HepG2 (cell line): ENCODE results near the gene ASCC2.

Source experiments
- EZH2 ChIP-seq: conservative IDR thresholded peaks from 2 replicates; pipeline ENCODE4 v1.6.1; 2012; ENCODE audit warnings: mild to moderate bottlenecking, low read depth, low read length, moderate library complexity
- HDAC1 ChIP-seq: sonication (generic); formaldehyde crosslinking; IDR thresholded peaks from 2 replicates; pipeline ENCODE4 v1.5.1; 2020; ENCODE audit warnings: mild to moderate bottlenecking, missing genetic modification reagents
- ISL2 ChIP-seq: sonication (generic); formaldehyde crosslinking; IDR thresholded peaks from 2 replicates; pipeline ENCODE4 v1.5.0; 2020; ENCODE audit warnings: missing genetic modification reagents
- MYC ChIP-seq: sonication (generic); formaldehyde crosslinking; IDR thresholded peaks from 2 replicates; pipeline ENCODE4 v1.9.0; 2021; ENCODE audit warnings: missing genetic modification reagents, borderline replicate concordance
- RAD21 ChIP-seq: fragments of 450-650 bp; formaldehyde crosslinking; IDR thresholded peaks from 2 replicates; pipeline ENCODE4 v1.5.0; 2020; ENCODE audit warnings: mild to moderate bottlenecking
- ZSCAN9 ChIP-seq: IDR thresholded peaks from 2 replicates; pipeline ENCODE4 v1.6.1; 2016; ENCODE audit warnings: borderline replicate concordance

GRCh38 chr22:29804985-29805384, 33.1 kb downstream of the ASCC2 start:
- TF ChIP-seq RAD21 (no peak), ZSCAN9 (CRISPR knock-in tag) (no peak), MYC (CRISPR knock-in tag) (no peak), HDAC1 (no peak), ISL2 (CRISPR knock-in tag) (no peak), EZH2 (no peak)
